Activated T-helper 1 cell treated with Interleukin-2 at 50 U/mL for 16 hours (primary cell): ENCODE data around the gene BARD1.
"Not testable (repeated sequence)": the region's sequence is repeated elsewhere in the genome, so short reads cannot be mapped to it uniquely, and the experiment has no call there.

Source experiments
- DNase-seq: peaks from one replicate; pipeline ENCODE4 v3.0.0-alpha.2; 2020; ENCODE audit warnings: low read depth

Gene BARD1

DNA sequence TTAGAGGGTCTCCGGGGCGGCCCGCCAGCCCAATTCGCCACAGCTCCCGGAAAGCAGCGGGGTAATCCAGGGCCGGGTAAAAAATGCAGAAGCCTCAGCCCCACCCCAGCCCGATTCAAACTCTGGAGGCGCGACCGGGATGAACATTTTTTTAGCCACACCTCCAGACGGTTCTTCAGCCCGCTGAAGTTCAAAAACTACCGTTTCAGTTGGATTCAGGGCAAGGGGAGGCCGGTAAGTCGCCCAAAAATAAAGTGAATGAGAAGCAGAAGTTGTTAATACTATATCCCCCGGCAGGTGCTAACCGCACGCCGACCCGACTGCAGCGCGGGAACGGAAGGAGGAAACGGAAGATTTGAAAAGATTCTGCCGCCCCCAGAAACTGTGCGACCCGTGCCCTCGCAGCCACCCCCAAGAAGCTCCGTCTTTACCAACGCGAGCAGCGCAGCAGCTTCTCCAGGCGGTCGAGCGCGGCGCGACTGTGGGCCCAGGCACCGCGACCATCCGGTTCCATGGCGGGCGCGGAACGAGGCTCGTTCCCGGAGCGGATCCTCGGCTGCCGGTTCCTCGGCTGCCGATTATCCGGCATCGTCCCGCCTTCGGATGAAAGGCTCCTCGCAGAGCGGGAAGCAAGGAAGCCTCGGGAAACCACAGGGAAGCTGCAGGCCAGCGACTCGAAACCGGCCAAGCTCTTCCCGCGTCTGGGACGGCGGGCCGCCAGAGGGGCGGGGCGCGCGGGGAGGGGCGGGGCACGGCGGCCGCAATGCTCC, at the start of gene BARD1:
TSS of gene BARD1 (minus strand) at position 703 of the 770 bp plus-strand sequence. CDS start at position 589, 114 bp downstream.
- DNase-seq = peak; percentile 33

GRCh38 chr2:214856137-214856536, 46.7 kb upstream of the BARD1 start:
- DNase-seq = no peak

- no peak for DNase-seq
These were observed 44.4 kb upstream of the BARD1 start for GRCh38 chr2:214853906-214854305.

DNA sequence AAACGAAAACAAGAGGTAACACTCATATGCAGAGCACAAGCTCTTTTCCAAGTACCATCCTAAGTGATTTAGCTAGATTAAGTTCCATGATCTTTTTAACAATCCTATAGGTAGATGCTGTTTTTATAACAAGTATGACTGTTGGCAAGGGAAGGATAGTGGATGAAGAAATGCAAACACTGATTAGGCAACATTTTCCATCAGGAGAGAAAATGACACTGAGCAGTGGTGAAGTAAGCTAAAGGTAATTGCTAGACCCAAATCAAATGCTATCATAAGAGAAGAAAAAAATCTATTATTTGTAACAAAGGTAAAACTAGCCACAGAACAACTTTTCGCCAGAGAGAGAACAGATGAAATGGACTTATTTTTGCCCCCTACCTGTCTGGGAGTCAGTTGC, 34.3 kb upstream of the BARD1 start:
- no peak for DNase-seq

DNA sequence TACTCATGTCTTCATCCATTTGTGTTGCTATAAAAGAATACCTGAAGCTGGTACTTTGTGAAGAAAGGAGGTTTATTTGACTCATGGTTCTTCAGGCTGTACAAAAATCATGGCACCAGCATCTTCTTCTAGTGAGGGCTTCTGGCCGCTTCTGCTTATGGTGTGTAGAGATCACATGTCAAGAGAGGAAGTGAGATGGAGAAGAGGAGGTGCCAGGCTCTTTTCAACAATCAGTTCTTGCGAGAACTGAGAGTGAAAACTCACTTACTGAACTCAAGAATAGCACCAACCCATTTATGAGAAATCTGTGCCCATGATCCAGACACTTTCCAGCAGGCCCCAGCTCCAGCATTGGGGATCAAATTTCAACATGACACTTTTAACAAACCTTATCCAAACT, 30.0 kb upstream of the BARD1 start:
- no peak for DNase-seq

DNA sequence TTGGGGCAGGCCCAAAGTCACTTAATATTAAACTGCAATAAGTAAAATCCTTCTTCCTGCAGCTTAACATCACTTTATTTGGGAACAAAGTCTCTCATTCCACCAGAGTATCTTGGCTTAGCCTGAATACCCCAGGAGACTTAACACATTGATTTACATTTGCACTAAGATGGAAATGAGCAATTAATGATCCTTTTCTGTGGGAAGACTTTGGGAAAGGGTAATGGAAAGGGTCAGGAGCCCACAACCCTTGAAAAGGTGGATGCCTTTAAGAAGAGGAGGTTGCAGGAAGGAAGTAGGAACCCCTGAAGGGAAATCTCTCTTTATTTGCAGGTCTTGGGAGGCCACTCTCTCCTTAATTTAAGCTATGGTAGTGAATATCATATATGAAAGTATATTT, 28.0 kb upstream of the BARD1 start:
- DNase-seq = no peak

DNA sequence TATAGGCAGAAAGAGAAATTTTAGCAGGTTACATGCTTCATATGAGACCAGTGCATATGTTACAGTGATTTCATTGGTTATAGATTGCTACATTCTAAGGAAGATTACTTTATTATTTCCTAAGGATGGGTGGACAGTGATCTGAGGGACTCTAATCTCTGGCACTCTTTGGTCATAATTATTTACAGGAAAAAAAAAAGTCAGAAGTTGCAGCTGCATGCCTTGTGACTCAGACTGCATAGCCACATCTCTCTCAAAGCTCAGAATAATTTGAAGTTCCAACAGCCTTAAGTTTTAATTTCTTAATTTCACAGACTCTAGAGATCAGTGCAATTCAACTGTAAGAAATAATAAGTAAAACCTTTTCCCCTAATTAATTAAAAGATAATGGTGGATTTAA, 27.1 kb upstream of the BARD1 start:
- no peak for DNase-seq

DNA sequence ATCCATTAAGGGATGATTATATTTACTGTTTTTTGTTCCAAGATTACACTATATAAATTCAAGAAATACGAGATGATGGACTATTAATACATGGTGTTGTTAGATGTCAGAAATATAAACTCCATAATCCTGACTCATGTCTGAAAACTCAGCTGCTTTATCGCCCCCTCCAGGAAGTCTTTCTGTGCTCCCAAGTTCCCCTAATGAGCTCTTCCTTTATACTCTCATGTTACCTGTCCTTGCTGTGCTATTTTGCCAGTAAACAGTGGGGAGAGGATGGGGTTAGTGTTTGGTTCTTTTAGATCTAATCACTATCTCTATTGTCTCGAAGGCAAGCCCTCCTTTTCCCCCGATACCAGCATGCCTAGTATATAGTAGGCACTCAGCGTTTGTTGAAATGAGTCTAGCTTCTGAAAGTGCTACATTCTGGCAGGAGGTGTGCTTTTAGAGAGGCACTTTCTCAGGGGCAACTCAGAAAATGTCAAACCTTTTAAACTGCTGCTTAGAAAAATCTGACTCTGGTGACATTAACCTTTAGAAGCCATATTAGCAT, 21.4 kb upstream of the BARD1 start:
- no peak for DNase-seq

DNA sequence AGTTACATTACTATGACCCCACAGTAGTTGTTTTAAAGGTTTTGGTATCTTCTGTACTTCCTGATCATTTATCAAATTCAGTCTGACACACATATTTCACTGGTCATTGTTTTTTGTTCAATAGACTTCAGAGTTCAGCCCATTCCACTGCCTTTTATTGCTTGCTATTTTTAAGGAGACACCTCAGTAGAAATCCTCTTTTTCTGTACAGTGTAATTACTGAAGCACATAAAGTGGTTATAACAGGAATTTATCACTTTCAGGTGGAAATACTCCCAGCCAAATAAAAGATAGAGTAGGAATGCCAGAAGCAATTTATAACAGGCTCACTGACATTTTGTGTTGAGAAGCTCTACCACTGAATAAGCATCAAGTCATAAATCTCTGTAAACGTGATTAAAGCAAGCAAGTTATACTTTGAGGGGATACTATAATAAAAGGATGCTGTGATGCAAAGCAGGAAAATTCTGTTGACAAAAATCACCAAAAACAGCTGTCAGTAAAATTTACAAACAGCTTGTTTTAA, 6.6 kb upstream of the BARD1 start:
- no peak for DNase-seq

DNA sequence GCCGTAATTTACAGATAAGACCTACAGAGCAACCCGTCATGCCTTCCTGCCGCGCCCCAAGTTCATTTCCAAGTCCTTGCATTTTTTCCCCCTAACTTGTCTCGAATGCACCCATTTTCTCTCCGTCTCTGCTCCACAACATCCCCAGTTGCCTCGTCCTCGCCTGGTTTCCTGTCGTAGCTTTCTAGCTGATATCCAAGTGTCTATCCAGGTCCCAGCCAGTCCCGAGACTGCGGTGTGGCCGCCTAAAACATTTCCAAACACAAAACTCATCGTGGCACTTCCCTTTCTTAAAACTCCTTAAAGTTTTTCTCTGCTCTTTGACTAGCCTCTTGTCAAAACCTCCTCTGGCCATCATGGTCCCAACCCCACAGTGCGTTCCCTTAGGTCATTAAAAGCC, 1.2 kb upstream of the BARD1 start:
- DNase-seq = no peak

- DNase-seq = peak; percentile 96
These were observed 475 bp upstream of the BARD1 start for GRCh38 chr2:214809751-214810564.

- no peak for DNase-seq
These were observed 1.8 kb downstream of the BARD1 start for GRCh38 chr2:214807653-214808052.

- DNase-seq = no peak
These were observed 7.6 kb downstream of the BARD1 start for GRCh38 chr2:214801768-214802397.

DNA sequence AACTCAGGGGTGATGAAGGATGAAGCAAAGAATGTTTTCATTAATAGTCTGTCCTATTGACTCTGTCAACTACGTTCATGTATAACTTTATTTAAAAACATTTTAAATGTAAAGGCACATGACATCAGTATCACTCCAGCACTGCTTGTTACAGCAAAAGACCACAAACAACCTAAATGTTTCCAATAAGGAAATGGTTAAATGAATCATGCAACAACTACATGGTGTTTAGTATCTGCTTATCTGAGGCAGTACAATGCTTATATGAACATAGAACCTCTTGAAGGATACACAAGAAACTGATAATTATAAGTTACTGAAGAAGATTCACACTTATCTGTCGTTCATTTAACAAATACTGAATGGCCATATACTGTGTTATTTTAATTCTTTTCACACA, 8.4 kb downstream of the BARD1 start:
- no peak for DNase-seq

GRCh38 chr2:214800180-214800579, 9.3 kb downstream of the BARD1 start:
- DNase-seq = no peak

- DNase-seq = no peak
These were observed 12.6 kb downstream of the BARD1 start for GRCh38 chr2:214796911-214797310.

DNA sequence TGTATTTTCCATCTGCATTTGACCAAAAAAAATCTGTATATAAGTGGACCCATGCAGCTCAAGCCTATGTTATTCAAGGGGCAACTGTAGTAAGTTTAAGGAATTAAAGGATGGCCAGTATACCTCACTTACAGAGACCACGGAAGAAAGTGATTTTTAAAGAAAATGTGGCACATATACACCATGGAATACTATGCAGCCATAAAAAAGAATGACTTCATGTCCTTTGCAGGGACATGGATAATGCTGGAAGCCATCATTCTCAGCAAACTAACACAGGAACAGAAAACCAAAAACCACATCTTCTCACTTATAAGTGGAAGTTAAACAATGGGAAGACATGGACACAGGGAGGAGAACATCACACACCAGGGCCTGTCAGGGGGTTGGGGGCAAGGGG, 26.3 kb downstream of the BARD1 start:
- not testable (repeated sequence) for DNase-seq

- no peak for DNase-seq
These were observed 26.8 kb downstream of the BARD1 start for GRCh38 chr2:214782671-214783070.

- no peak for DNase-seq
These were observed 28.3 kb downstream of the BARD1 start for GRCh38 chr2:214781226-214781625.

GRCh38 chr2:214775971-214776370, 33.5 kb downstream of the BARD1 start:
- no peak for DNase-seq

DNA sequence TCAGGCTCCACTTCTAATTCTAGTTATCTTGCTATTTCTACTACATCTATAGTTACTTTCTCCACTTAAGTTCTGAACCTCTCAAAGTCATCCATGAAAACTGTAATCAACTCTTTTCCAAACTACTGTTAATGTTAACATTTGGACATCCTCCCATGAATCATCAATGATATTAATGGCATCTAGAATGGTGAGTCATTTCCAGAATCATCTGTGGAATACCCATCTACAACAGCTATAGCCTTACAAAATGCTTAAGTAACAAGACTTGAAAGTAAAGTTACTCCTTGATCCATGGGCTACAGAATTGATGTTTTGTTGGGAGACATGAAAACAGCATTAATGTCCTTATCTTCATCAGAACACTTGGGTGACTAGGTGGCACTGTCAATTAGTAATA, 35.4 kb downstream of the BARD1 start:
- DNase-seq = no peak

GRCh38 chr2:214772443-214773015, 37.0 kb downstream of the BARD1 start:
- DNase-seq = no peak
